GM12878 (cell line): ENCODE measurements around the gene MAST4. TPM values are rescaled to one million over a fixed set of nuclear protein-coding genes. Genes with fewer than 3 reads are reported as not detected.

Experiments used
- ATAC-seq: fragments of 200-7000 bp; cut with Tn5 transposase; 3 replicates; pipeline ENCODE4 v1.9.1; 2020; ENCODE audit warnings: mild to moderate bottlenecking, moderate library complexity
- BruUV-seq: library from RNA; stranded (reverse); fragments of 400-500 nt; replicated peaks from 2 replicates; lab custom pipeline; 2021; lab: Mats Ljungman, UMichigan
- CTCF ChIA-PET: fragments of 300-600 bp; sonication (Branson Sonifier 250); formaldehyde crosslinking; extraction: SDS; loops from one replicate; lab custom pipeline; 2021; ENCODE audit warnings: inconsistent platforms; lab: Yijun Ruan, JAX
- POLR2A ChIA-PET: fragments of 350-600 bp; formaldehyde crosslinking; extraction: SDS; loops from one replicate; lab custom pipeline; 2021; ENCODE audit warnings: inconsistent platforms; lab: Charles Lee
- RAD21 ChIA-PET: fragments of 300-600 bp; sonication (Branson Sonifier 250); formaldehyde crosslinking; loops from one replicate; lab custom pipeline; 2023; ENCODE audit warnings: antibody characterized with exemption; ENCODE audit not compliant: unreplicated experiment; lab: Charles Lee
- SMC1A ChIA-PET: fragments of 300-600 bp; sonication (Branson Sonifier 250); formaldehyde crosslinking; loops from one replicate; lab custom pipeline; 2023; ENCODE audit not compliant: unreplicated experiment, uncharacterized antibody; lab: Charles Lee
- DNase-seq: peaks from one replicate; pipeline ENCODE4 v3.0.0-alpha.2; 2011; ENCODE audit warnings: low read depth, low spot score
- FAIRE-seq: peaks from 3 replicates; lab custom pipeline; 2011; peaks lifted over from hg19 to GRCh38; lab: Jason Lieb, UNC
- H2AFZ ChIP-seq: 2 replicates; pipeline ENCODE4 v1.6.0; 2011; ENCODE audit warnings: low read depth, low read length, control low read depth; ENCODE audit not compliant: control insufficient read depth
- H3K27ac ChIP-seq: 2 replicates; pipeline ENCODE4 v1.5.1; 2011; ENCODE audit warnings: control low read depth; ENCODE audit not compliant: control insufficient read depth, insufficient read depth
- H3K27me3 ChIP-seq, 2 experiments: replicated peaks in 1 of 2; 2 replicates each; pipeline versions ENCODE4 v1.6.0 to v1.6.1; 2011; ENCODE audit warnings: low read length in 1 of 2; ENCODE audit not compliant: control insufficient read depth in 2 of 2, insufficient read depth in 2 of 2
- H3K36me3 ChIP-seq, 2 experiments: 2 replicates each; pipeline ENCODE4 v1.5.1; 2011; ENCODE audit warnings: low read length in 1 of 2; ENCODE audit not compliant: control insufficient read depth in 2 of 2, insufficient read depth in 2 of 2
- H3K4me1 ChIP-seq: 2 replicates; pipeline ENCODE4 v1.6.1; 2011; ENCODE audit warnings: mild to moderate bottlenecking, low read length, moderate library complexity, mixed read lengths; ENCODE audit not compliant: control insufficient read depth, insufficient read depth
- H3K4me2 ChIP-seq: 2 replicates; pipeline ENCODE4 v1.6.0; 2011; ENCODE audit warnings: control low read depth; ENCODE audit not compliant: control insufficient read depth, insufficient read depth
- H3K4me3 ChIP-seq: fragments of 200-600 bp; sonication (generic); 2 replicates; pipeline ENCODE4 v1.5.1; 2016
- H3K79me2 ChIP-seq: 2 replicates; pipeline ENCODE4 v1.6.0; 2011; ENCODE audit warnings: low read length; ENCODE audit not compliant: control insufficient read depth, insufficient read depth
- H3K9ac ChIP-seq: 2 replicates; pipeline ENCODE4 v1.8.0; 2011; ENCODE audit warnings: low read length, control low read depth, mixed read lengths; ENCODE audit not compliant: control insufficient read depth, insufficient read depth
- H3K9me3 ChIP-seq: replicated peaks from 3 replicates; pipeline ENCODE4 v1.5.1; 2011; ENCODE audit warnings: mild to moderate bottlenecking, low read length; ENCODE audit not compliant: control insufficient read depth, insufficient read depth
- H4K20me1 ChIP-seq: 2 replicates; pipeline ENCODE4 v1.6.0; 2011; ENCODE audit not compliant: control insufficient read depth, insufficient read depth
- CEBPB ChIP-seq, 2 experiments: fragments of 150-350 bp in 1 of 2; IDR thresholded peaks; 2 replicates each; pipeline ENCODE4 v1.6.1; 2012 to 2014; ENCODE audit warnings: low read depth in 2 of 2, low read length in 2 of 2, borderline replicate concordance in 1 of 2, inconsistent platforms in 1 of 2
- CHD2 ChIP-seq: IDR thresholded peaks from 2 replicates; pipeline ENCODE4 v1.6.1; 2011; ENCODE audit warnings: low read depth, low read length, improper control_type of control experiment, borderline replicate concordance
- DPF2 ChIP-seq: fragments of 450-650 bp; IDR thresholded peaks from 2 replicates; pipeline ENCODE4 v1.6.1; 2017; ENCODE audit warnings: mild to moderate bottlenecking
- ETV6 ChIP-seq, 2 experiments: fragments of 450-650 bp in 1 of 2; IDR thresholded peaks in 1 of 2; conservative IDR thresholded peaks in 1 of 2; 2 replicates each; pipeline ENCODE4 v1.6.1; 2014; ENCODE audit warnings: antibody characterized with exemption in 1 of 2, borderline replicate concordance in 1 of 2, low read depth in 1 of 2, mild to moderate bottlenecking in 1 of 2, moderate library complexity in 1 of 2
- FOS ChIP-seq: IDR thresholded peaks from 3 replicates; pipeline ENCODE4 v1.6.1; 2011; ENCODE audit warnings: borderline replicate concordance; ENCODE audit not compliant: insufficient read length; ENCODE audit errors: extremely low read depth
- GATAD2B ChIP-seq: fragments of 450-650 bp; conservative IDR thresholded peaks from 2 replicates; pipeline ENCODE4 v1.6.1; 2017; ENCODE audit warnings: low read depth, mild to moderate bottlenecking, moderate library complexity
- KDM1A ChIP-seq: fragments of 200-600 bp; sonication (generic); IDR thresholded peaks from 2 replicates; pipeline ENCODE4 v1.6.1; 2016; ENCODE audit warnings: borderline replicate concordance
- MEF2B ChIP-seq: fragments of 450-650 bp; IDR thresholded peaks from 2 replicates; pipeline ENCODE4 v1.6.1; 2018; ENCODE audit warnings: mild to moderate bottlenecking, moderate library complexity; ENCODE audit not compliant: partially characterized antibody, poor library complexity, severe bottlenecking
- MTA3 ChIP-seq: IDR thresholded peaks from 2 replicates; pipeline ENCODE4 v1.6.1; 2012; ENCODE audit warnings: low read length, inconsistent platforms, borderline replicate concordance
- NBN ChIP-seq: fragments of 450-650 bp; IDR thresholded peaks from 2 replicates; pipeline ENCODE4 v1.6.1; 2016
- POLR2AphosphoS2 ChIP-seq: IDR thresholded peaks from 2 replicates; pipeline ENCODE4 v1.6.1; 2011; ENCODE audit warnings: low read depth, mild to moderate bottlenecking, low read length, improper control_type of control experiment, moderate library complexity
- POU2F2 ChIP-seq: IDR thresholded peaks from 3 replicates; pipeline ENCODE4 v1.6.1; 2011; ENCODE audit warnings: low read depth, mild to moderate bottlenecking, low read length, borderline replicate concordance
- SMARCA5 ChIP-seq: fragments of 450-650 bp; IDR thresholded peaks from 2 replicates; pipeline ENCODE4 v1.6.1; 2017; ENCODE audit warnings: mild to moderate bottlenecking
- STAT1 ChIP-seq: fragments of 450-650 bp; conservative IDR thresholded peaks from 2 replicates; pipeline ENCODE4 v1.6.1; 2014; ENCODE audit warnings: antibody characterized with exemption, mild to moderate bottlenecking
- TARDBP ChIP-seq: IDR thresholded peaks from 2 replicates; pipeline ENCODE4 v1.6.1; 2016; ENCODE audit warnings: borderline replicate concordance
- TCF7 ChIP-seq: IDR thresholded peaks from 2 replicates; pipeline ENCODE4 v1.6.1; 2014; ENCODE audit warnings: antibody characterized with exemption, borderline replicate concordance
- WGBS: methylation state at CpG from one replicate; pipeline ENCODE4 v1.1.6; 2016; ENCODE audit warnings: low lambda C conversion rate; ENCODE audit not compliant: insufficient replicate concordance, insufficient coverage; ENCODE audit errors: missing lambda C conversion rate; 5-methylcytosine and 5-hydroxymethylcytosine counted together
- in situ Hi-C: fragments of 300-500 bp; cut with MboI; formaldehyde crosslinking; loops from 9 replicates; pipeline ENCODE4 v1.14.3; 2018; ENCODE audit warnings: mixed read lengths
- intact Hi-C: fragments of 100-400 bp; cut with micrococcal nuclease; formaldehyde crosslinking; loops from one replicate; pipeline ENCODE4 v1.14.2; 2022; ENCODE audit not compliant: unreplicated experiment
- polyA plus RNA-seq, 11 experiments: library from polyadenylated mRNA; depleted of rRNA in 4 of 11; unstranded in 6 of 11; stranded (reverse) in 5 of 11; fragments of >200 nt; fragmentation: Nextera tagmentation in 4 of 11; fragmentation: Illumina TruSeq in 1 of 11; extraction: Ambion mirVana in 4 of 11; extraction: Trizol in 1 of 11; gene quantifications; 1 replicate in 1 of 11; 2 replicates in 10 of 11; pipeline versions ENCODE4 v1.2.1 to v1.2.3, GENCODE V29; 2011 to 2016; ENCODE audit warnings: inconsistent platforms in 2 of 11, missing spikeins in 2 of 11, low read depth in 1 of 11
- total RNA-seq, 4 experiments: library from RNA; depleted of rRNA in 3 of 4; stranded (reverse); fragments of >200 nt in 3 of 4; fragmentation: Illumina TruSeq in 1 of 4; extraction: Trizol in 1 of 4; gene quantifications; 2 replicates each; pipeline versions ENCODE4 v1.2.1 to v1.2.3, GENCODE V29; 2013 to 2021
- TF ChIP-seq, protein P1 (sequence below): IDR thresholded peaks from 2 replicates; pipeline ENCODE4 v1.6.1; 2011; ENCODE audit warnings: low read depth, low read length, improper control_type of control experiment, borderline replicate concordance
- TF ChIP-seq, protein P2 (sequence below): IDR thresholded peaks from 2 replicates; pipeline ENCODE4 v1.6.1; 2011; ENCODE audit warnings: borderline replicate concordance, low read depth, mild to moderate bottlenecking, moderate library complexity, mixed read lengths, low read length; ENCODE audit not compliant: insufficient read depth; ENCODE audit errors: extremely low read length
- TF ChIP-seq, protein P3 (sequence below): fragments of 450-650 bp; IDR thresholded peaks from 2 replicates; pipeline ENCODE4 v1.6.1; 2014; ENCODE audit warnings: mild to moderate bottlenecking

The MAST4 gene
- total and polyA plus RNA-seq, 10 of the 15 experiments (the other 5 are each of a cell fraction or from before 2014, with no cell fraction given) = 0.02 to 1.6 (median 0.29) TPM; not detected in 1

DNA sequence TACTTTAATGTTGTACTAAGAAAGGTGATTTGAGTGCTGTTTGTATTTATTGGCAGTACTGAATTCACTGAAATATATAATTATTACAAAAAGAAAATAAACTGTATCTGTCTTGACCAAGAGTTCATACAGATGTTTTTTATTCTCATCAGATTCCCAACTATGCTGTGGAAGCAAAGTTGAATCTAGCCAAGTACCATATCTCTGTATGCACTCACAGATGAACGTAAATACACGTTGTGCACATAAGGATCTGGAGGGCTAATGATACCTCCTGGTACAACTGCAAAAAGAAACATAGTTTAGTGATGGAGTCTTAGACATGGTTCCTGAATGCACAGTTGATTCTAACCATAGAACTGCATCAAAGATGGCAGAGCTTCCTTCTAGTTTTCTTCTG lies 431.0 kb downstream of the MAST4 start:
- intact Hi-C loops = no loop called here
- ChIA-PET CTCF (no interaction called here), RAD21 (no interaction called here)

DNA sequence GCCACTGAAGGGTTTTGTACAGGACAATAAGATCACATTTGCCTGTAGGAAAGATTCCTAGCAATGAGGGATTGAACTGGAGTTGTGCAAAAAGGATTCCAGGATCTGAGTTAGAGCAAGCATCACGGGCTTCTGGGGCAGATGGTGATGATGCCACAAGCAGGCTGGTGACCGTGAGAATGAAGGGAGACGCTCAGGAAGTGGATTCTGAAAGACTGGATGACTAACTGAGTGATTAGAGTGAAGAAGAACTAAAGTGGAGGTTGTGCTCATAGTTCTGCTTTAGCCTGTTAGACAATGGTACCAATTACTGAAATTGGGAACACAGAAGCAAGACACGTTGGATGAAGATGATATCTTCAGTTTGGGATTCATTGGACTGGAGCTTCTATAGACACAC lies 432.2 kb downstream of the MAST4 start:
- intact Hi-C loops = no loop called here
- in situ Hi-C loops = no loop called here
- H3K9ac ChIP-seq = no peak overlapping the region
- no peak overlapping the region for H3K4me2 ChIP-seq
- ChIA-PET POLR2A (no interaction called here), RAD21 (no interaction called here), CTCF (no interaction called here), SMC1A (no interaction called here)
- 11% methylated on average over 4 of the region's 4 CpGs for WGBS
- no peaks in the 10 kb centered on the region for H4K20me1 ChIP-seq
- H3K79me2 ChIP-seq = no peaks in the 10 kb centered on the region
- H2AFZ ChIP-seq = no peak overlapping the region
- no peak for DNase-seq
- H3K4me1 ChIP-seq = no peaks in the 10 kb centered on the region
- H3K27me3 ChIP-seq = no peaks in the 10 kb centered on the region; a peak in 2 of 4 replicates
- no peak overlapping the region for H3K27ac ChIP-seq
- BruUV-seq = no TSS peak
- no peak for FAIRE-seq
- no peak overlapping the region for H3K4me3 ChIP-seq
- H3K36me3 ChIP-seq = no peaks in the 10 kb centered on the region
- ATAC-seq = no peak
- no peaks in the 10 kb centered on the region for H3K9me3 ChIP-seq
- TF ChIP-seq, protein P1, sequence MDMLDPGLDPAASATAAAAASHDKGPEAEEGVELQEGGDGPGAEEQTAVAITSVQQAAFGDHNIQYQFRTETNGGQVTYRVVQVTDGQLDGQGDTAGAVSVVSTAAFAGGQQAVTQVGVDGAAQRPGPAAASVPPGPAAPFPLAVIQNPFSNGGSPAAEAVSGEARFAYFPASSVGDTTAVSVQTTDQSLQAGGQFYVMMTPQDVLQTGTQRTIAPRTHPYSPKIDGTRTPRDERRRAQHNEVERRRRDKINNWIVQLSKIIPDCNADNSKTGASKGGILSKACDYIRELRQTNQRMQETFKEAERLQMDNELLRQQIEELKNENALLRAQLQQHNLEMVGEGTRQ = no peak
- TF ChIP-seq FOS (no peak), DPF2 (no peak), CHD2 (no peak), TARDBP (no peak), KDM1A (no peak)
- TF ChIP-seq, protein P2, sequence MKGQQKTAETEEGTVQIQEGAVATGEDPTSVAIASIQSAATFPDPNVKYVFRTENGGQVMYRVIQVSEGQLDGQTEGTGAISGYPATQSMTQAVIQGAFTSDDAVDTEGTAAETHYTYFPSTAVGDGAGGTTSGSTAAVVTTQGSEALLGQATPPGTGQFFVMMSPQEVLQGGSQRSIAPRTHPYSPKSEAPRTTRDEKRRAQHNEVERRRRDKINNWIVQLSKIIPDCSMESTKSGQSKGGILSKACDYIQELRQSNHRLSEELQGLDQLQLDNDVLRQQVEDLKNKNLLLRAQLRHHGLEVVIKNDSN = no peak

More for the DNA sequence above, 431.0 kb downstream of the MAST4 start:
- SMC1A ChIA-PET = no interaction called here
- H3K4me2 ChIP-seq = no peak overlapping the region
- no peak overlapping the region for H2AFZ ChIP-seq
- H3K9me3 ChIP-seq = no peaks in the 10 kb centered on the region
- no peak for TF ChIP-seq MEF2B
- no peak for TF ChIP-seq SMARCA5
- TF ChIP-seq POLR2AphosphoS2 = no peak
- no peak for TF ChIP-seq POU2F2
- TF ChIP-seq CEBPB (IDR thresholded peaks at IDR 0.05; ENCODE audit: borderline replicate concordance in 1 of 2, low read depth in 2 of 2, low read length in 2 of 2) = no peak
- no peak for TF ChIP-seq ETV6 (conservative IDR thresholded peaks at IDR 0.05 in 1 of 2, IDR thresholded peaks at IDR 0.05 in 1 of 2; ENCODE audit: borderline replicate concordance in 1 of 2, low read depth in 1 of 2)
- no peak for TF ChIP-seq NBN
- no peak for TF ChIP-seq GATAD2B
- TF ChIP-seq TCF7 = no peak
- TF ChIP-seq KDM1A = no peak
- TF ChIP-seq, protein P3, sequence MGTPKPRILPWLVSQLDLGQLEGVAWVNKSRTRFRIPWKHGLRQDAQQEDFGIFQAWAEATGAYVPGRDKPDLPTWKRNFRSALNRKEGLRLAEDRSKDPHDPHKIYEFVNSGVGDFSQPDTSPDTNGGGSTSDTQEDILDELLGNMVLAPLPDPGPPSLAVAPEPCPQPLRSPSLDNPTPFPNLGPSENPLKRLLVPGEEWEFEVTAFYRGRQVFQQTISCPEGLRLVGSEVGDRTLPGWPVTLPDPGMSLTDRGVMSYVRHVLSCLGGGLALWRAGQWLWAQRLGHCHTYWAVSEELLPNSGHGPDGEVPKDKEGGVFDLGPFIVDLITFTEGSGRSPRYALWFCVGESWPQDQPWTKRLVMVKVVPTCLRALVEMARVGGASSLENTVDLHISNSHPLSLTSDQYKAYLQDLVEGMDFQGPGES = no peak
- no peak for TF ChIP-seq STAT1
- TF ChIP-seq MTA3 = no peak
- TF ChIP-seq, all 136 proteins: peak for 0
- DNase-seq (no peak), FAIRE-seq (no peak), ATAC-seq (no peak)
- no peaks in the 10 kb centered on the region for H3K79me2 ChIP-seq
- WGBS = 20% methylated on average over 2 of the region's 2 CpGs
- POLR2A ChIA-PET = no interaction called here
- no peaks in the 10 kb centered on the region; a peak in 2 of 4 replicates for H3K27me3 ChIP-seq
- no peaks in the 10 kb centered on the region for H3K4me1 ChIP-seq
- no peak overlapping the region for H3K9ac ChIP-seq
- no peak overlapping the region for H3K4me3 ChIP-seq
- no TSS peak for BruUV-seq
- no peaks in the 10 kb centered on the region for H3K36me3 ChIP-seq
- in situ Hi-C loops = no loop called here
- no peaks in the 10 kb centered on the region for H4K20me1 ChIP-seq
- H3K27ac ChIP-seq = no peak overlapping the region
